ENCODE data around the gene ZC3H13. TPM values are rescaled to one million over a fixed set of nuclear protein-coding genes. Genes with fewer than 3 reads are reported as not detected.
A peak's percentile ranks its signal among the peaks of the same experiment; 100 is the strongest.

ZC3H13 gene
- total RNA-seq, 3 donors from 2014 or later (not counting 1 experiment from before 2014, with no cell fraction given), result 54.3 to 75.3 (median 65.8) TPM

DNA sequence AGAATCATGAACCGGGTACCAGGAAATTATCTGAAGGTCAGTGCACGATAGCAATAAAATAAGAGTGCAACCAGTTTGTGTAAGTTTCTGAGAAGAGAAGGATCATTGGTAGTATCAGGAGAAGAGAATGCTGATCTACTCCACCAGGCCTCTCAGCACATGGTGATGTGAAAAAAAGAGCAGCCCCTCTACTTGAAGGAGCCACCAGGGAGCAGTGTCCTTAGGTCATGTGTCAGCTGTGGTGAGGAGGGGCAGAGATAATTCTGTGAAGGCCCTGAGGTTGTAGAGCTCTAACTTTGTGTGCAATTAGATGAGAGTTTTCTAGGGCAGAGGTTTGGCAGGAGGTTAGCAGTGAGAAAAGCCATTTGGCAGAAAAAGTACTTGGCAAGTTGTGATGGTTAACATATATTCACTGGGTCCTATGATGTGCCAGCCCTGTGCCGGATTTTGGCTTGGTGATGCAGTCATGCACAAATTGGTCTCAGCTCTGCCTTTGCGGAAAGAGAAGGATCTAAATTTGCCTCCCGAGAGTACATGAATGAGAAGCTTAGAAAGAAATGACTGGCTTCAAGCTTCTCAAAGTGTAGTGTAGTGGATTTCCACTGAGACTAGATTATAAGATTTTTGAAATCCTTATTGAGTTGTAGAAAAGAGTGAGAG, 19.2 kb upstream of the ZC3H13 start:
- WGBS (ENCODE audit: insufficient coverage), result 90% methylated on average over 5 of the region's 5 CpGs
- Mint-ChIP-seq H3K9me3 (no peaks in the 10 kb centered on the region), H3K4me3 (no peak overlapping the region), H3K27ac (no peak overlapping the region), H3K36me3 (no peaks in the 10 kb centered on the region), H3K4me1 (peaks cover 0 to 4% of the 10 kb centered on the region in 2 donors), H3K27me3 (ENCODE audit: low read depth in 2 of 2) (peaks cover 9 to 34% of the 10 kb centered on the region in 2 donors)
- H3K36me3 ChIP-seq (ENCODE audit: control insufficient read depth, insufficient read depth, low read length), result no peaks in the 10 kb centered on the region
- H3K27me3 ChIP-seq (ENCODE audit: control insufficient read depth, insufficient read depth, low read length), result no peaks in the 10 kb centered on the region
- intact Hi-C loops (cut with micrococcal nuclease), result no loop called here
- ATAC-seq (peak in 2 of 3 donors; percentile 44 to 50), DNase-seq (peak in 1 of 2 donors; percentile 32)
- TF ChIP-seq, protein P1, sequence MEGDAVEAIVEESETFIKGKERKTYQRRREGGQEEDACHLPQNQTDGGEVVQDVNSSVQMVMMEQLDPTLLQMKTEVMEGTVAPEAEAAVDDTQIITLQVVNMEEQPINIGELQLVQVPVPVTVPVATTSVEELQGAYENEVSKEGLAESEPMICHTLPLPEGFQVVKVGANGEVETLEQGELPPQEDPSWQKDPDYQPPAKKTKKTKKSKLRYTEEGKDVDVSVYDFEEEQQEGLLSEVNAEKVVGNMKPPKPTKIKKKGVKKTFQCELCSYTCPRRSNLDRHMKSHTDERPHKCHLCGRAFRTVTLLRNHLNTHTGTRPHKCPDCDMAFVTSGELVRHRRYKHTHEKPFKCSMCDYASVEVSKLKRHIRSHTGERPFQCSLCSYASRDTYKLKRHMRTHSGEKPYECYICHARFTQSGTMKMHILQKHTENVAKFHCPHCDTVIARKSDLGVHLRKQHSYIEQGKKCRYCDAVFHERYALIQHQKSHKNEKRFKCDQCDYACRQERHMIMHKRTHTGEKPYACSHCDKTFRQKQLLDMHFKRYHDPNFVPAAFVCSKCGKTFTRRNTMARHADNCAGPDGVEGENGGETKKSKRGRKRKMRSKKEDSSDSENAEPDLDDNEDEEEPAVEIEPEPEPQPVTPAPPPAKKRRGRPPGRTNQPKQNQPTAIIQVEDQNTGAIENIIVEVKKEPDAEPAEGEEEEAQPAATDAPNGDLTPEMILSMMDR (IDR thresholded peaks at IDR 0.05), result no peak
- H3K4me3 ChIP-seq (ENCODE audit: low read length), result no peak overlapping the region
- H3K4me1 ChIP-seq (ENCODE audit: control insufficient read depth, insufficient read depth, low read length), result no peaks in the 10 kb centered on the region
- H3K9me3 ChIP-seq (ENCODE audit: control insufficient read depth, insufficient read depth, low read length), result no peaks in the 10 kb centered on the region
- no peak overlapping the region for H3K27ac ChIP-seq (ENCODE audit: low read length)

DNA sequence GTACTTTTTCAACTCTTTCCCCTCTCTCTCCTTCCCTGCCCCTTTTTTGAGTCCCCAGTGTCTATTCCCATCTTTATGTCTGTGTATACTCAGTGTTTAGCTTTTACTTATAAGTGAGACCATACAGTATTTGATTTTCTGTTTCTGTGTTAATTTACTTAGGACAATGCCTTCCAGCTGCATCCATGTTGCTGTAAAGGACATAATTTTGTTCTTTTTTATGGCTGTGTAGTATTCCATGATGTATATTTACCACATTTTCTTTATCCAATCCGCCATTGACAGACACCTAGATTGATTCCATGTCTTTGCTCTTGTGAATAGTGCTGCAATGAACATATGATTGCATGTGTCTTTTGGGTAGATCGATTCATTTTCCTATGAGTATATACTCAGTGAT, 10.7 kb upstream of the ZC3H13 start:
- no peak for ATAC-seq
- intact Hi-C loops (cut with micrococcal nuclease), result no loop called here
- no CpG with 5 or more reads among the region's 2 CpGs for WGBS (ENCODE audit: insufficient coverage)
- H3K9me3 ChIP-seq (ENCODE audit: control insufficient read depth, insufficient read depth, low read length), result no peaks in the 10 kb centered on the region
- no peaks in the 10 kb centered on the region for H3K4me1 ChIP-seq (ENCODE audit: control insufficient read depth, insufficient read depth, low read length)
- TF ChIP-seq, protein P1 (IDR thresholded peaks at IDR 0.05), result no peak
- Mint-ChIP-seq H3K4me3 (no peak overlapping the region), H3K9me3 (no peaks in the 10 kb centered on the region), H3K27ac (no peak overlapping the region), H3K27me3 (ENCODE audit: low read depth in 2 of 2) (peaks cover 0 to 8% of the 10 kb centered on the region in 2 donors), H3K4me1 (no peaks in the 10 kb centered on the region), H3K36me3 (no peaks in the 10 kb centered on the region)
- DNase-seq, result no peak
- no peaks in the 10 kb centered on the region for H3K27me3 ChIP-seq (ENCODE audit: control insufficient read depth, insufficient read depth, low read length)
- no peaks in the 10 kb centered on the region for H3K36me3 ChIP-seq (ENCODE audit: control insufficient read depth, insufficient read depth, low read length)
- H3K4me3 ChIP-seq (ENCODE audit: low read length), result no peak overlapping the region
- no peak overlapping the region for H3K27ac ChIP-seq (ENCODE audit: low read length)

- TF ChIP-seq, protein P1 (IDR thresholded peaks at IDR 0.05), result no peak
- no peak for ATAC-seq
- peaks cover 0 to 15% of the 10 kb centered on the region in 2 donors for H3K27me3 Mint-ChIP-seq (ENCODE audit: low read depth in 2 of 2)
Observed at GRCh38 chr13:46062185-46062584, 9.6 kb upstream of the ZC3H13 start.

GRCh38 chr13:46059405-46059804, 6.9 kb upstream of the ZC3H13 start:
- peaks cover 14 to 35% of the 10 kb centered on the region in 2 donors for H3K27me3 Mint-ChIP-seq (ENCODE audit: low read depth in 2 of 2)
- H3K36me3 Mint-ChIP-seq, result no peaks in the 10 kb centered on the region
- no peak overlapping the region for H3K27ac ChIP-seq (ENCODE audit: low read length)
- TF ChIP-seq, protein P1 (IDR thresholded peaks at IDR 0.05), result no peak
- no peak for ATAC-seq
- H3K36me3 ChIP-seq (ENCODE audit: control insufficient read depth, insufficient read depth, low read length), result no peaks in the 10 kb centered on the region
- H3K9me3 ChIP-seq (ENCODE audit: control insufficient read depth, insufficient read depth, low read length), result no peaks in the 10 kb centered on the region
- H3K27ac Mint-ChIP-seq, result no peak overlapping the region
- no peaks in the 10 kb centered on the region for H3K9me3 Mint-ChIP-seq
- DNase-seq, result no peak
- H3K27me3 ChIP-seq (ENCODE audit: control insufficient read depth, insufficient read depth, low read length), result peaks cover 5% of the 10 kb centered on the region
- H3K4me3 ChIP-seq (ENCODE audit: low read length), result no peak overlapping the region
- H3K4me3 Mint-ChIP-seq, result no peak overlapping the region
- intact Hi-C loops (cut with micrococcal nuclease), result loop anchor here (10.0 kb wide), 1 partner anchor 225 kb away; no protein-coding TSS in a partner anchor
- no peaks in the 10 kb centered on the region for H3K4me1 Mint-ChIP-seq
- H3K4me1 ChIP-seq (ENCODE audit: control insufficient read depth, insufficient read depth, low read length), result no peaks in the 10 kb centered on the region

More at GRCh38 chr13:46062185-46062584, 9.6 kb upstream of the ZC3H13 start:
- H3K4me1 ChIP-seq (ENCODE audit: control insufficient read depth, insufficient read depth, low read length), result no peaks in the 10 kb centered on the region
- no peak overlapping the region for H3K27ac Mint-ChIP-seq
- H3K4me3 ChIP-seq (ENCODE audit: low read length), result no peak overlapping the region
- H3K27me3 ChIP-seq (ENCODE audit: control insufficient read depth, insufficient read depth, low read length), result no peaks in the 10 kb centered on the region
- no peaks in the 10 kb centered on the region for H3K36me3 ChIP-seq (ENCODE audit: control insufficient read depth, insufficient read depth, low read length)
- no peaks in the 10 kb centered on the region for H3K9me3 Mint-ChIP-seq
- H3K27ac ChIP-seq (ENCODE audit: low read length), result no peak overlapping the region
- no peaks in the 10 kb centered on the region for H3K9me3 ChIP-seq (ENCODE audit: control insufficient read depth, insufficient read depth, low read length)
- 90% methylated on average over 5 of the region's 5 CpGs for WGBS (ENCODE audit: insufficient coverage)
- H3K36me3 Mint-ChIP-seq, result no peaks in the 10 kb centered on the region
- no peak overlapping the region for H3K4me3 Mint-ChIP-seq
- DNase-seq, result no peak
- intact Hi-C loops (cut with micrococcal nuclease), result no loop called here
- H3K4me1 Mint-ChIP-seq, result no peaks in the 10 kb centered on the region
